GM12878 (cell line): Measurements from ENCODE around the gene B4GALT5. TPM values are rescaled to one million over a fixed set of nuclear protein-coding genes. Genes with fewer than 3 reads are reported as not detected.

Experiments used
- ATAC-seq: fragments of 200-7000 bp; cut with Tn5 transposase; 3 replicates; pipeline ENCODE4 v1.9.1; 2020; ENCODE audit warnings: mild to moderate bottlenecking, moderate library complexity
- BruUV-seq: library from RNA; stranded (reverse); fragments of 400-500 nt; replicated peaks from 2 replicates; lab custom pipeline; 2021; lab: Mats Ljungman, UMichigan
- CTCF ChIA-PET: fragments of 300-600 bp; sonication (Branson Sonifier 250); formaldehyde crosslinking; extraction: SDS; loops from one replicate; lab custom pipeline; 2021; ENCODE audit warnings: inconsistent platforms; lab: Yijun Ruan, JAX
- POLR2A ChIA-PET: fragments of 350-600 bp; formaldehyde crosslinking; extraction: SDS; loops from one replicate; lab custom pipeline; 2021; ENCODE audit warnings: inconsistent platforms; lab: Charles Lee
- RAD21 ChIA-PET: fragments of 300-600 bp; sonication (Branson Sonifier 250); formaldehyde crosslinking; loops from one replicate; lab custom pipeline; 2023; ENCODE audit warnings: antibody characterized with exemption; ENCODE audit not compliant: unreplicated experiment; lab: Charles Lee
- SMC1A ChIA-PET: fragments of 300-600 bp; sonication (Branson Sonifier 250); formaldehyde crosslinking; loops from one replicate; lab custom pipeline; 2023; ENCODE audit not compliant: unreplicated experiment, uncharacterized antibody; lab: Charles Lee
- DNase-seq: peaks from one replicate; pipeline ENCODE4 v3.0.0-alpha.2; 2011; ENCODE audit warnings: low read depth, low spot score
- FAIRE-seq: peaks from 3 replicates; lab custom pipeline; 2011; peaks lifted over from hg19 to GRCh38; lab: Jason Lieb, UNC
- H2AFZ ChIP-seq: 2 replicates; pipeline ENCODE4 v1.6.0; 2011; ENCODE audit warnings: low read depth, low read length, control low read depth; ENCODE audit not compliant: control insufficient read depth
- H3K27ac ChIP-seq: 2 replicates; pipeline ENCODE4 v1.5.1; 2011; ENCODE audit warnings: control low read depth; ENCODE audit not compliant: control insufficient read depth, insufficient read depth
- H3K27me3 ChIP-seq, 2 experiments: replicated peaks in 1 of 2; 2 replicates each; pipeline versions ENCODE4 v1.6.0 to v1.6.1; 2011; ENCODE audit warnings: low read length in 1 of 2; ENCODE audit not compliant: control insufficient read depth in 2 of 2, insufficient read depth in 2 of 2
- H3K36me3 ChIP-seq, 2 experiments: 2 replicates each; pipeline ENCODE4 v1.5.1; 2011; ENCODE audit warnings: low read length in 1 of 2; ENCODE audit not compliant: control insufficient read depth in 2 of 2, insufficient read depth in 2 of 2
- H3K4me1 ChIP-seq: 2 replicates; pipeline ENCODE4 v1.6.1; 2011; ENCODE audit warnings: mild to moderate bottlenecking, low read length, moderate library complexity, mixed read lengths; ENCODE audit not compliant: control insufficient read depth, insufficient read depth
- H3K4me2 ChIP-seq: 2 replicates; pipeline ENCODE4 v1.6.0; 2011; ENCODE audit warnings: control low read depth; ENCODE audit not compliant: control insufficient read depth, insufficient read depth
- H3K4me3 ChIP-seq: fragments of 200-600 bp; sonication (generic); 2 replicates; pipeline ENCODE4 v1.5.1; 2016
- H3K79me2 ChIP-seq: 2 replicates; pipeline ENCODE4 v1.6.0; 2011; ENCODE audit warnings: low read length; ENCODE audit not compliant: control insufficient read depth, insufficient read depth
- H3K9ac ChIP-seq: 2 replicates; pipeline ENCODE4 v1.8.0; 2011; ENCODE audit warnings: low read length, control low read depth, mixed read lengths; ENCODE audit not compliant: control insufficient read depth, insufficient read depth
- H3K9me3 ChIP-seq: replicated peaks from 3 replicates; pipeline ENCODE4 v1.5.1; 2011; ENCODE audit warnings: mild to moderate bottlenecking, low read length; ENCODE audit not compliant: control insufficient read depth, insufficient read depth
- H4K20me1 ChIP-seq: 2 replicates; pipeline ENCODE4 v1.6.0; 2011; ENCODE audit not compliant: control insufficient read depth, insufficient read depth
- BCL11A ChIP-seq: IDR thresholded peaks from 2 replicates; pipeline ENCODE4 v1.6.1; 2011; ENCODE audit warnings: low read depth, low read length
- BCL3 ChIP-seq: IDR thresholded peaks from 2 replicates; pipeline ENCODE4 v1.6.1; 2011; ENCODE audit warnings: borderline replicate concordance, low read depth, mild to moderate bottlenecking, moderate library complexity, low read length; ENCODE audit not compliant: insufficient read depth, poor library complexity, severe bottlenecking
- CREB1 ChIP-seq: IDR thresholded peaks from 2 replicates; pipeline ENCODE4 v1.6.1; 2012; ENCODE audit warnings: low read depth, mild to moderate bottlenecking, inconsistent platforms
- ETV6 ChIP-seq, 2 experiments: fragments of 450-650 bp in 1 of 2; IDR thresholded peaks in 1 of 2; conservative IDR thresholded peaks in 1 of 2; 2 replicates each; pipeline ENCODE4 v1.6.1; 2014; ENCODE audit warnings: antibody characterized with exemption in 1 of 2, borderline replicate concordance in 1 of 2, low read depth in 1 of 2, mild to moderate bottlenecking in 1 of 2, moderate library complexity in 1 of 2
- LARP7 ChIP-seq: fragments of 450-650 bp; IDR thresholded peaks from 2 replicates; pipeline ENCODE4 v1.6.1; 2017; ENCODE audit warnings: mild to moderate bottlenecking
- RB1 ChIP-seq: fragments of 450-650 bp; formaldehyde crosslinking; IDR thresholded peaks from 2 replicates; pipeline ENCODE4 v1.6.1; 2017; ENCODE audit warnings: mild to moderate bottlenecking, borderline replicate concordance
- RUNX3 ChIP-seq: IDR thresholded peaks from 2 replicates; pipeline ENCODE4 v1.6.1; 2012; ENCODE audit warnings: low read length, inconsistent platforms
- SKIL ChIP-seq: fragments of 450-650 bp; IDR thresholded peaks from 2 replicates; pipeline ENCODE4 v1.6.1; 2017; ENCODE audit warnings: mild to moderate bottlenecking, low read depth, inconsistent platforms; ENCODE audit not compliant: poor library complexity, severe bottlenecking
- SMAD5 ChIP-seq: IDR thresholded peaks from 2 replicates; pipeline ENCODE4 v1.6.1; 2016; ENCODE audit warnings: antibody characterized with exemption, low read depth
- WRNIP1 ChIP-seq: IDR thresholded peaks from 2 replicates; pipeline ENCODE4 v1.6.1; 2011; ENCODE audit warnings: low read depth, low read length, improper control_type of control experiment, borderline replicate concordance
- ZNF687 ChIP-seq: fragments of 450-650 bp; IDR thresholded peaks from 2 replicates; pipeline ENCODE4 v1.6.1; 2017; ENCODE audit warnings: mild to moderate bottlenecking, moderate library complexity
- ZSCAN29 ChIP-seq: fragments of 450-650 bp; IDR thresholded peaks from 2 replicates; pipeline ENCODE4 v1.6.1; 2017; ENCODE audit warnings: mild to moderate bottlenecking, moderate library complexity
- WGBS: methylation state at CpG from one replicate; pipeline ENCODE4 v1.1.6; 2016; ENCODE audit warnings: low lambda C conversion rate; ENCODE audit not compliant: insufficient replicate concordance, insufficient coverage; ENCODE audit errors: missing lambda C conversion rate; 5-methylcytosine and 5-hydroxymethylcytosine counted together
- in situ Hi-C: fragments of 300-500 bp; cut with MboI; formaldehyde crosslinking; loops from 9 replicates; pipeline ENCODE4 v1.14.3; 2018; ENCODE audit warnings: mixed read lengths
- intact Hi-C: fragments of 100-400 bp; cut with micrococcal nuclease; formaldehyde crosslinking; loops from one replicate; pipeline ENCODE4 v1.14.2; 2022; ENCODE audit not compliant: unreplicated experiment
- polyA plus RNA-seq, 11 experiments: library from polyadenylated mRNA; depleted of rRNA in 4 of 11; unstranded in 6 of 11; stranded (reverse) in 5 of 11; fragments of >200 nt; fragmentation: Nextera tagmentation in 4 of 11; fragmentation: Illumina TruSeq in 1 of 11; extraction: Ambion mirVana in 4 of 11; extraction: Trizol in 1 of 11; gene quantifications; 1 replicate in 1 of 11; 2 replicates in 10 of 11; pipeline versions ENCODE4 v1.2.1 to v1.2.3, GENCODE V29; 2011 to 2016; ENCODE audit warnings: inconsistent platforms in 2 of 11, missing spikeins in 2 of 11, low read depth in 1 of 11
- total RNA-seq, 4 experiments: library from RNA; depleted of rRNA in 3 of 4; stranded (reverse); fragments of >200 nt in 3 of 4; fragmentation: Illumina TruSeq in 1 of 4; extraction: Trizol in 1 of 4; gene quantifications; 2 replicates each; pipeline versions ENCODE4 v1.2.1 to v1.2.3, GENCODE V29; 2013 to 2021

The B4GALT5 gene
- total and polyA plus RNA-seq, 10 of the 15 experiments (the other 5 are each of a cell fraction or from before 2014, with no cell fraction given), result 2.0 to 55.5 (median 20.2) TPM

- TF ChIP-seq SKIL, result no peak
- TF ChIP-seq SMAD5, result no peak
- no peak for TF ChIP-seq LARP7
- no peak for TF ChIP-seq WRNIP1
- TF ChIP-seq CREB1, result no peak
- TF ChIP-seq BCL3, result peak; percentile 40
- TF ChIP-seq ZSCAN29, result no peak
- TF ChIP-seq RUNX3, result 0 out of 2 replicates have a peak, but pooled peaks have one; percentile 13
These were observed 117.7 kb downstream of the B4GALT5 start (continued) for GRCh38 chr20:49595811-49596561.

GRCh38 chr20:49595346-49595745 is 118.3 kb downstream of the B4GALT5 start:
- RAD21 ChIA-PET, result interaction anchor here (0.8 kb wide), 1 partner anchor 13 kb away, joined by 3 read pairs; no protein-coding TSS in a partner anchor
- Histone ChIP-seq H3K4me1 (peaks cover 21% of the 10 kb centered on the region), H3K27me3 (no peaks in the 10 kb centered on the region; a peak in 1 of 4 replicates), H3K79me2 (no peaks in the 10 kb centered on the region), H3K27ac (no peak overlapping the region), H3K9ac (no peak overlapping the region), H2AFZ (no peak overlapping the region), H3K4me3 (no peak overlapping the region), H4K20me1 (no peaks in the 10 kb centered on the region), H3K36me3 (no peaks in the 10 kb centered on the region), H3K9me3 (peaks cover 6% of the 10 kb centered on the region; the same call in 2 of the 3 replicates), H3K4me2 (no peak overlapping the region)
- no peak for DNase-seq
- no TSS peak for BruUV-seq
- FAIRE-seq, result no peak
- SMC1A ChIA-PET, result interaction anchor here (0.7 kb wide), 1 partner anchor 12 kb away, joined by 3 read pairs; no protein-coding TSS in a partner anchor
- WGBS, result 89% methylated on average over 10 of the region's 10 CpGs
- CTCF ChIA-PET, result no interaction called here
- in situ Hi-C loops, result no loop called here
- POLR2A ChIA-PET, result no interaction called here
- ATAC-seq, result no peak
- intact Hi-C loops, result no loop called here
- TF ChIP-seq BCL11A, result no peak
- no peak for TF ChIP-seq BCL3
- no peak for TF ChIP-seq RB1
- no peak for TF ChIP-seq ZNF687
- TF ChIP-seq ETV6 (conservative IDR thresholded peaks at IDR 0.05 in 1 of 2, IDR thresholded peaks at IDR 0.05 in 1 of 2; ENCODE audit: borderline replicate concordance in 1 of 2, low read depth in 1 of 2), result no peak
